Liver (tissue), 9 donors: ENCODE measurements around the gene NKX2-4. TPM values are rescaled to one million over a fixed set of nuclear protein-coding genes. Genes with fewer than 3 reads are reported as not detected.

Source experiments
- DNase-seq: peaks from one replicate; pipeline ENCODE4 v3.0.0-alpha.2; 2017; ENCODE audit warnings: low spot score
- H3K27ac ChIP-seq, 2 donors: one replicate each; pipeline ENCODE4 v1.7.0; 2013; ENCODE audit warnings: inconsistent platforms in 2 of 2, low read length in 2 of 2, control low read depth in 1 of 2, low read depth in 1 of 2, mild to moderate bottlenecking in 1 of 2
- H3K27me3 ChIP-seq, 4 donors: one replicate each; pipeline versions ENCODE4 v1.6.1 to v1.7.0; 2013; ENCODE audit warnings: low read length in 3 of 4, inconsistent platforms in 1 of 4, mild to moderate bottlenecking in 1 of 4, moderate library complexity in 1 of 4; ENCODE audit not compliant: control insufficient read depth in 4 of 4, insufficient read depth in 4 of 4
- H3K36me3 ChIP-seq, 4 donors: one replicate each; pipeline versions ENCODE4 v1.6.1 to v1.7.0; 2013; ENCODE audit warnings: low read length in 3 of 4, mild to moderate bottlenecking in 3 of 4, low read depth in 1 of 4, moderate library complexity in 1 of 4; ENCODE audit not compliant: control insufficient read depth in 4 of 4, insufficient read depth in 3 of 4
- H3K4me1 ChIP-seq, 4 donors: one replicate each; pipeline versions ENCODE4 v1.6.1 to v1.7.0; 2013; ENCODE audit warnings: low read length in 3 of 4, mild to moderate bottlenecking in 3 of 4, moderate library complexity in 1 of 4; ENCODE audit not compliant: control insufficient read depth in 4 of 4, insufficient read depth in 4 of 4
- H3K4me3 ChIP-seq, 3 donors: one replicate each; pipeline versions ENCODE4 v1.6.1 to v1.7.0; 2013; ENCODE audit warnings: low read length in 3 of 3, control low read depth in 1 of 3, low read depth in 1 of 3, mild to moderate bottlenecking in 1 of 3
- H3K9ac ChIP-seq, 2 donors: one replicate each; pipeline ENCODE4 v1.7.0; 2013; ENCODE audit warnings: low read length in 2 of 2, mild to moderate bottlenecking in 2 of 2, moderate library complexity in 2 of 2, control low read depth in 1 of 2, low read depth in 1 of 2
- H3K9me3 ChIP-seq, 4 donors: one replicate each; pipeline versions ENCODE4 v1.6.1 to v1.7.0; 2013; ENCODE audit warnings: low read length in 3 of 4; ENCODE audit not compliant: control insufficient read depth in 4 of 4
- ATF3 ChIP-seq: IDR thresholded peaks from 2 replicates; pipeline ENCODE4 v1.6.1; 2016; ENCODE audit warnings: antibody characterized with exemption
- CTCF ChIP-seq: fragments of 150-350 bp; IDR thresholded peaks from 2 replicates; pipeline ENCODE4 v1.5.1; 2017; ENCODE audit warnings: improper control_type of control experiment, low read depth, low read length; ENCODE audit not compliant: missing input control
- EGR1 ChIP-seq, 2 donors: IDR thresholded peaks; 2 replicates each; pipeline ENCODE4 v1.6.1; 2016 to 2018; ENCODE audit warnings: antibody characterized with exemption in 2 of 2, low read depth in 2 of 2
- FOXA1 ChIP-seq: IDR thresholded peaks from 2 replicates; pipeline ENCODE4 v1.6.1; 2016; ENCODE audit warnings: antibody characterized with exemption
- FOXA2 ChIP-seq: IDR thresholded peaks from 2 replicates; pipeline ENCODE4 v1.6.1; 2016; ENCODE audit warnings: antibody characterized with exemption
- GABPA ChIP-seq, 2 donors: IDR thresholded peaks in 1 of 2; conservative IDR thresholded peaks in 1 of 2; 2 replicates each; pipeline ENCODE4 v1.6.1; 2016; ENCODE audit warnings: antibody characterized with exemption in 2 of 2, mild to moderate bottlenecking in 1 of 2, moderate library complexity in 1 of 2
- HNF4A ChIP-seq, 2 donors: conservative IDR thresholded peaks; 2 replicates each; pipeline ENCODE4 v1.6.1; 2016; ENCODE audit warnings: antibody characterized with exemption in 2 of 2, mild to moderate bottlenecking in 2 of 2
- HNF4G ChIP-seq: IDR thresholded peaks from 2 replicates; pipeline ENCODE4 v1.6.1; 2016; ENCODE audit warnings: antibody characterized with exemption
- JUND ChIP-seq, 2 donors: IDR thresholded peaks; 2 replicates each; pipeline ENCODE4 v1.6.1; 2016; ENCODE audit warnings: antibody characterized with exemption in 2 of 2
- MAX ChIP-seq: IDR thresholded peaks from 2 replicates; pipeline ENCODE4 v1.6.1; 2016; ENCODE audit warnings: antibody characterized with exemption
- NR2F2 ChIP-seq: IDR thresholded peaks from 2 replicates; pipeline ENCODE4 v1.6.1; 2016; ENCODE audit warnings: antibody characterized with exemption
- RAD21 ChIP-seq, 2 donors: IDR thresholded peaks; 2 replicates each; pipeline ENCODE4 v1.6.1; 2016; ENCODE audit warnings: antibody characterized with exemption in 2 of 2, mild to moderate bottlenecking in 2 of 2
- REST ChIP-seq: IDR thresholded peaks from 2 replicates; pipeline ENCODE4 v1.6.1; 2016; ENCODE audit warnings: antibody characterized with exemption, mild to moderate bottlenecking
- RXRA ChIP-seq, 2 donors: IDR thresholded peaks; 2 replicates each; pipeline ENCODE4 v1.6.1; 2017 to 2018; ENCODE audit warnings: antibody characterized with exemption in 2 of 2, mild to moderate bottlenecking in 1 of 2
- SP1 ChIP-seq: IDR thresholded peaks from 2 replicates; pipeline ENCODE4 v1.6.1; 2018; ENCODE audit warnings: antibody characterized with exemption, mild to moderate bottlenecking
- TAF1 ChIP-seq: conservative IDR thresholded peaks from 2 replicates; pipeline ENCODE4 v1.6.1; 2016; ENCODE audit warnings: antibody characterized with exemption, mild to moderate bottlenecking
- YY1 ChIP-seq: IDR thresholded peaks from 2 replicates; pipeline ENCODE4 v1.6.1; 2016; ENCODE audit warnings: antibody characterized with exemption, mild to moderate bottlenecking
- ZBTB33 ChIP-seq: IDR thresholded peaks from 2 replicates; pipeline ENCODE4 v1.6.1; 2016; ENCODE audit warnings: antibody characterized with exemption
- polyA plus RNA-seq, 2 donors: library from polyadenylated mRNA; stranded (reverse) in 1 of 2; unstranded in 1 of 2; fragments of 200-250 nt in 1 of 2; fragments of >200 nt in 1 of 2; fragmentation: Nextera tagmentation in 1 of 2; extraction: Ambion mirVana in 1 of 2; gene quantifications; one replicate each; pipeline versions ENCODE4 v1.2.1 to v1.2.3, GENCODE V29; 2013 to 2015
- total RNA-seq, 2 donors: library from RNA; depleted of rRNA; stranded (reverse); fragments of >200 nt; gene quantifications; one replicate each; pipeline ENCODE4 v1.2.3, GENCODE V29; 2014
- donor health status: healthy.
- donor health status: healthy.
- donor health status: healthy.
- donor health status: healthy.
- donor health status: healthy.

NKX2-4 gene
- total and polyA plus RNA-seq, 4 donors, result not detected

GRCh38 chr20:21411725-21412124, 14.4 kb upstream of the NKX2-4 start:
- no peak for DNase-seq
- Histone ChIP-seq H3K4me3 (no peak overlapping the region), H3K4me1 (no peaks in the 10 kb centered on the region), H3K9ac (no peak overlapping the region), H3K27me3 (peaks cover 0 to 4% (median under 1%) of the 10 kb centered on the region in 4 donors), H3K27ac (no peak overlapping the region), H3K9me3 (peaks cover 1 to 8% (median 2%) of the 10 kb centered on the region in 4 donors), H3K36me3 (no peaks in the 10 kb centered on the region)
- no peak for TF ChIP-seq ATF3
- TF ChIP-seq YY1, result no peak
- no peak for TF ChIP-seq HNF4G
- TF ChIP-seq HNF4A (conservative IDR thresholded peaks at IDR 0.05), result no peak
- no peak for TF ChIP-seq REST
- TF ChIP-seq JUND (IDR thresholded peaks at IDR 0.05), result no peak
- no peak for TF ChIP-seq SP1
- TF ChIP-seq TAF1, result no peak
- TF ChIP-seq RXRA (IDR thresholded peaks at IDR 0.05), result no peak
- no peak for TF ChIP-seq GABPA (IDR thresholded peaks at IDR 0.05 in 1 of 2, conservative IDR thresholded peaks at IDR 0.05 in 1 of 2)
- TF ChIP-seq FOXA2, result no peak
- no peak for TF ChIP-seq EGR1 (IDR thresholded peaks at IDR 0.05; ENCODE audit: low read depth in 2 of 2)
- no peak for TF ChIP-seq ZBTB33
- TF ChIP-seq NR2F2, result no peak
- no peak for TF ChIP-seq MAX
- no peak for TF ChIP-seq CTCF
- TF ChIP-seq FOXA1, result no peak
- TF ChIP-seq RAD21 (IDR thresholded peaks at IDR 0.05), result no peak
